NCI-H1092 (cell line): ENCODE data around the gene SAMD4A.

Source experiments
- DNase-seq: peaks from one replicate; lab custom pipeline; 2025; lab: John Stamatoyannopoulos, UW

The SAMD4A gene

DNA sequence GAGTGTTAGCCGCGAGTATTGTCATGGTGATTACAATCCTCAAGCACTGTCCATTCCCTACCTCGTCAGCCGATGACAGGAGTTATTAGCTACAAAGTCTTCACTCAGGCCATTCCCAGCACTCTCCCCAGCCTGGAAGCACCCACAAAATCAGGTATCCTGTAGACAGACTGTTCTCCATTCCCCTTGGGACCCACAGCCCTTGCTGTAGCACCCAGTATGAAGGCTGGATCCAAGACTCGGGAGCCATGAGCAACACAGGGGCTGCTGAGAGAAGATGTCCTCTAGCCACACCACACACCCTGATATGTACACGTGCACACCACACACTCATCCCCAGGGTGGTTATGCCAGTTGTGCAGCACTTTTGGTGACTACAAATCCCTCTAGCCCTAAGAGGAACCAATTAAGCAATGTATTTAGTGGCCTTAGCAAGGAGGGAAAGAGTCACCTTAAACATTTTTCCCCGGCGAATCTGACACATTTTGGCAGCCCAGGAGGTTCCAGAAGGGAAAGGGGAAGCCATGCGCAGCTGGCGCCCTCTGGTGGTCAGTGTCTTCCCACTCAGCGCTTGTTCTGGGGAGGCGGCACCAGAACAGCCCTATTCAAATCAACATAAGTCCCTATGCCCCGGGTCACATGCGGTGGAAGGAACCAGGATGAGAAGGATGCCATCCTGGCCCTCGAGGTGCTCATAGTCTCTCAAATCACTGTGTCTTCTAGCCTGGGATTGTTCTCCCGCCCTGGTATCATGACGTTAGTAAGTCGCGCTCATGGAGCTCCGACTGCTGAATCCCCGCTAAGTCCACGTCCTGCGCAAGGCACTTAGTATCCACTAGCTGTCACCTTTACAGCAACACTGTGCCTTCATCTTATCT is 238.8 kb downstream of the SAMD4A start:
- DNase-seq: peak; percentile 87

DNA sequence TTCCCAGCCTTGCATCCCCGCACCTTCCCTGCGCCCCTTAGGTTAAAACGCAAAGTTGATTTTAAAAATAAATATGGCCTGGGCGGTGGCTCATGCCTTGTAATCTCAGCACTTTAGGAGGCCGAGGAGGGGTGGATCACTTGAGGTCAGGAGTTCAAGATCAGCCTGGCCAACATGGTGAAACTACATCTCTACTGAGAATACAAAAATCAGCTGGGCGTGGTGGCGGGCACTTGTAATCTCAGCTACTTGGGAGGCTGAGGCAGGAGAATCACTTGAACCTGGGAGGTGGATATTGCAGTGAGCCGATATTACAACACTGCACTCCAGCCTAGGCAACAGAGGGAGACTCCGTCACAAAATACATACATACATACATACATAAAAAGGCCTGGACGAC is 239.7 kb downstream of the SAMD4A start:
- DNase-seq: no peak

DNA sequence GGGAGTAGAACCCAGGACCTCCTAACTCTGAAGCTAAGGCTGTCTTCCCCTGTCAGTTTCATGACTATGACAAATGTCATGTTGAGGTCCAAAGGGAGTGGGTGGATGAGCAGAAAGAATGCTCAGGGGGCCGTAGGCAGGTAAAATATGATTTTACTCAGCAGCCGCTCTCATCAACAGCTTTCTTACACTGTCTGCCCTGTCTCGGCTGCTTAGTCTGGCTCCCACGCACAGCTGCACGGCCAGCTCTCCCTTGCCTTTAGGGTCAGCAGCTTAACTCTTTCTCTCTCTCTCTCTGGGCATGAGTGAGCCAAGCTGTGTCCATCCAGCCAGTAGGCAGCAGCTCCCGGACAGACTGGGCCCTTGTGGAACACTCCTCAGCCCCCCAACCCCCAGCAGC is 240.5 kb downstream of the SAMD4A start:
- no peak for DNase-seq

DNA sequence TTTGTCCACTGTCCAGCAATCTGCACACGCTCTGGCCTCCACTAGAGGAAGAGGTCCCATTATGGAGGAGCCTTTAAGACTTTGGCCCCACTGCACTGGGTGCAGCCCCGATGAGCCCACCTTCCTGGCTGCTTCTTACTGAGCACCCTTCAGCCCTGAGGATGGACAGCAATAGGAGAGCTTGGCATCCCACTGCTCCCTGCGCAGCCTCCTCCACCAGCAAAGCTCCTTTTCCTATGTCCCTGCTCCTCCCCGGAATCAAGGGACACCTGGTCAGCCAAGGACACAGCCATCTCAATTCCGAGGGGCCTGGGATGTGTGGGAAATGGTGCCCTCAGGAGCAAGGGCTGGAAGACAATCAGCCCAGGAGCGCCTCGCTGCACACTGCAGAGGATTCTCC is 241.0 kb downstream of the SAMD4A start:
- no peak for DNase-seq

DNA sequence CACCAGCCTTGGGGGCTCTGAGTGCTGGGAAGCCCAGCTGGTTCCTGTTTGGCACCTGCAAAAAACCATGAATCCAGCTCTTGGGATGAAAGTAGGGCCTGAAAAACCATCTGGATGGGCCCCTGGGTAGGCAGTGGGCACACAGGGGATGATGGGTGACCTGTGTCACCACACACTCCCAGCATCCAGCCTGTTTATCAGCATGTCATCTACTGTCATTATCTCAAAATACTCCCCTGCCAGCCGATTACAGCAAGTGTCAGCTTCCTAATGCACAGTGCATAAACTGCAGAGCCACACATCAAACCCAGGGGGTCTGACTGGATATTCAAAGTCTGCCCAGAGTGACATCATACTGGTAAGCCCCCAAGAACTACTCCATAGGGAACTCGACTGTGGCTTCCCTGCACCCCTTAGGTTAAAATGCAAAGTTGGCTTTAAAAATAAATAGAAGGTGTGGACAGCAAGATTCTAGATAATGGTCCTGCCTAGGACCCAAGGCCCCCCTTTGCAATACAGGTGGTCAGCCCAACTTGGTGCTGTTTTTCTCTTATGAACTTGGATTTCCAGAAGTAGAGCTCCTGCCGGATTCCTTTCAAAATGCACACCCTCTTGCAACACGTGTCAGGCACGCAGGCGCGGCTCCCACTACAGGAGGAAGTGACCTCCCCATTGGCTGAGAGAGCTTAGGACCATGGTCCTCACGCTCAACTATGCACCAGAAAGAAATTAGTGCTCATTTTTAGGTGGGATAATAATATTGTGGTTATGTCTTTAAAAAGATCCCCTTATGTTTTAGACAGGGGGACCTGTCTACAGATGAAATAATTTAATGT is 241.6 kb downstream of the SAMD4A start:
- DNase-seq: no peak

DNA sequence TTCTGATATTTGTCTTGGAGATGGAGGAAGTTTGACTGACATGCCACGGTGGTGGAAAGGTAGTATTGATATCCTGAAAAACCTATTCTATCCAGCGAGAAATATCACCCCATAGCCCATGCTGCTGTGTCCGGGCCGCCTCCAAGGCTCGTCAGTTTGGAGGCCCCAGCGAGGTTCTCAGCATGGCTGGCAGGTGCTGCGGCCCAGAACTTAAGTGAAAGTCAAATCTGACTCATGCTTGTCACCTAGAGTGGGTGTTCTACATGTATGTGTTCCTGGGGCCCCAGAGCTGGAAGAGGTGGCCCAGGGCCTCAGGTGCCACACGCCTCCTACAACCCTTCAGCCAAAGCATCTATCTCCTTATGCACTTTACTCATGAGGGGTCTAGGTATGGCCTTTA is 242.8 kb downstream of the SAMD4A start:
- no peak for DNase-seq

DNA sequence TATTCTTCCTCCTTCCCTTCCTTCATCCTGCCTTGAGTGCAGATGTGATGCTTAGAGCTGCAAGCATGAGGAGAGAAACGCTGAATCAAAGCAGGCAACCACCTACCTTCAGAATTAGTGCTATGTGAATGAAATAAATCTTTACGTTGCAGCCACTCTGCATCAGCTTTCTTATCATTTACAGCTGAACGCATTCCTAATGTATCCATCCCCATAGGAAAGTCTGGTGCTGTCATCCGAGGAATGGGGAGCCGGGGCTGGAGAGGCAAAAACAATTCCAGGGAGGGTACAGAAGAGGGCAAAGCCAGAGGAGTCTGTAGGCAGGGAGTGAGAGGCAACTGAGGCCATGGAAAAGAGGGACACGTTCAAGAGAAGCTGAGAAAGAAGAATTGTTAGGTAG is 245.7 kb downstream of the SAMD4A start:
- no peak for DNase-seq

GRCh38 chr14:54813081-54813480 is 246.2 kb downstream of the SAMD4A start:
- no peak for DNase-seq

DNA sequence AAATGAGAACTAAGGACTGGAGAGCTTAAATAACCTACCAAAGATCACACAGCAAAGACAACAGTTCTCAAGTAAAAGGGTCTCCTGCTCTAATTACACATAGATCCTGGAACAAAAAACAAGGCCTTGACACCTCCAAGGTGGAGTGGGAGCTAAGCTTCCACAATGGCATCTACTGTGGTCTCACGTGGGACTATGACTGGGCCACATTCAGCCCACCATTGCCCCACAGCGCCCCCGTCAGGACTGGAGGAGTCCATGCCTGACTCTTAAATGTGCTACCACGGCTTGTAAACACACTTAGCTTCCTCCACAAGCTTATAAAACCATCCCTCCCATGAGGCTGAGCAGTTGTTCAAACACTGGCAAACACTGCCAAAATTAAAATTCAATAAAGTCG is 247.1 kb downstream of the SAMD4A start:
- no peak for DNase-seq

DNA sequence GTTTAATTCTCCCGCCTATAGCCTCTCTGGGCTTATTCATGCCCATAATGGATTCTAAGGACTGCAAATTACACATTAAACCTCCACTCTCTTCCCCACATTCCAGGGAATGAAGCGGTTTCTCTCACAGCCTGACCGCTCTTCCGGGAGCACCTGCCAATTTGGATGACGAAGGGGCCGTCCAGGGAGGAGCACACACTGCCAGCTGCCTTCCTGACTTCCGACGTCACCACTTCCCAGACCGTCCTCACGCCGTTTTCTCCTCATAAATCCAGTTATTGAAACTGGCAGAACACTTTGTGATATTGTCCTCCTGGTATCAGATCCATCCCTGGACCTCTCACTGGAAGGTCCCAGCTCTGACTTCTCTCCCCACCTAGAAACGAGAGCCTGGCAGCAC is 248.1 kb downstream of the SAMD4A start:
- no peak for DNase-seq

DNA sequence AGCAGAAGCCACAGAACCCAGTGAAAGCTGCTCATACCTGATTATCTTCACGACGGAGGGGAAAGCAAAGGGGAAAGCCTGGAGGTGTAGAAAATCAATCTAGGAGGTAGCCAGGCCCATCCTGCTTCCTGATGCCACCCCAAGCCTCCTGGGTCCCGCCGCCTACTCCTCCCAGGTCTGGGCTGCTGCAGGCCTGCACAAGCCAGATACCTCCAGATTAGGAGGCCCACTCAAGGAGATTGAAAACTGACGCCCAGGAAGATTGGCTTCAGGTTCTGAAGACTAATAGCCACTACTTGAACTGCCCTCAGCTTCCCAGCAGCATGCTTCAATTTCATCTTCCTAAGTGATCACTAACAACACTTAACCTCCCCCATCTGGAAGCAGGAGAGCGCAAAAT is 248.6 kb downstream of the SAMD4A start:
- DNase-seq: no peak

DNA sequence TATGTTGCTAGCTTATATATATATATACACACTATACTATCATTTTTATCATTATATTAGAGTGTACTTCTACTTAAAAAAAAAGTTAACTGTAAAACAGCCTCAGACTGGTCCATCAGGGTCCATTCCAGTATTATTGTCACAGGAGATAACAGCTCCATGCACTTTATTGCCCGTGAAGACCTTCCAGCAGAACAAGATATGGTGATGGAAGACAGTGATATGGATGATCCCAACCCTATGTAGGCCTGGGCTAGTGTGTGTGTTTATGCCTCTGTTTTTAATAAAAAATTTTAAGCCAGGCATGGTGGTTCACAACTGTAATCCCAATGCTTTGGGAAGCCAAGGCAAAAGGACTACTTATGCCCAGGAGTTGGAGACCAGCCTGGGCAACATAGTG is 249.5 kb downstream of the SAMD4A start:
- no peak for DNase-seq

- no peak for DNase-seq
Measured at GRCh38 chr14:54817506-54817905, 250.6 kb downstream of the SAMD4A start.

GRCh38 chr14:54818201-54819133 is 251.5 kb downstream of the SAMD4A start:
- peak; percentile 90 for DNase-seq

GRCh38 chr14:54822685-54823084 is 255.8 kb downstream of the SAMD4A start:
- no peak for DNase-seq

- no peak for DNase-seq
Measured at GRCh38 chr14:54823757-54824549, 257.0 kb downstream of the SAMD4A start.

GRCh38 chr14:54828037-54828436 is 261.1 kb downstream of the SAMD4A start:
- DNase-seq: no peak

DNA sequence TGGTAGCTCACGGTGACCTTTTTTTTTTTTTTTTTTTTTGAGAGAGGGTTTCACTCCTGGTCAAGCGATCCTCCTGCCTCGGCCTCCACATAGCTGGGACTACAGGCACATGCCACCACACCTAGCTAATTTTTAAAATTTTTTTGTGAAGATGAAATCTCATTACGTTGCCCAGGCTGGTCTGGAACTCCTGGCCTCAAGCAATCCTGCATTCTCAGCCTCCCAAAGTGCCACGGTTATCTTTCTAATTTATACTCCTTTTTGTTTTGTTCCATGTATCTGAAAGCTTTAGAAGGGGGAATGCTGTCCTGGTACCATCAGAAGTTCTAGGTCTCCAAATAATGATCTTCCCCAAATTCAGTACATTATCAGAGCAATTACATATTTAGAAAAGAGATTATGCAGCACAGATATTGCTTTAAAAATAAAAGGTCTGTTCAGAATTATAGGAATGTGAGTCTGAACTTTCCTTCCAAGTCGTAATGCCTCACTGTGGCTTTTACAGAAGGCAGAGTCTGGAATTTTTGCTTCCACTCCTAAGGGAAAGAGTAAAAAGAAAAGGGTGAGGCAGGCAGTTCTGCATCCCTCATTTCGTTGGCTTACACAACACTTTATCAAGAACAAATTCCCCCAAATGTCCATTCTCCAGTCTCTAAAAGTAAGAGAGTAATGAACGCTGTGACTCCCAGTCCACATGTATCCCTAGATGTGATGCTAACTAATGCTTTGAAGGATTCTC is 262.7 kb downstream of the SAMD4A start:
- no peak for DNase-seq

- DNase-seq: no peak
Measured at GRCh38 chr14:54830650-54831049, 263.7 kb downstream of the SAMD4A start.

GRCh38 chr14:54834081-54834480 is 267.2 kb downstream of the SAMD4A start:
- DNase-seq: no peak

GRCh38 chr14:54834727-54835126 is 267.8 kb downstream of the SAMD4A start:
- no peak for DNase-seq
